SK-N-MC (cell line): ENCODE measurements around the gene TMEM255B.

Experiments used
- DNase-seq: peaks from one replicate; pipeline ENCODE4 v3.0.0-alpha.2; 2011; ENCODE audit warnings: low read depth, low spot score
- H3K27ac ChIP-seq: fragments of 200-600 bp; sonication (generic); 2 replicates; pipeline ENCODE4 v1.5.1; 2016; ENCODE audit warnings: mixed run types
- H3K36me3 ChIP-seq: fragments of 200-600 bp; sonication (generic); 2 replicates; pipeline ENCODE4 v1.6.1; 2017; ENCODE audit warnings: antibody characterized with exemption, low read length, mixed read lengths; ENCODE audit not compliant: insufficient read depth
- H3K4me3 ChIP-seq: fragments of 200-600 bp; sonication (generic); 2 replicates; pipeline ENCODE4 v1.5.1; 2016
- H3K9ac ChIP-seq: fragments of 200-600 bp; sonication (generic); 2 replicates; pipeline ENCODE4 v1.8.0; 2017; ENCODE audit warnings: mixed run types, mixed read lengths; ENCODE audit not compliant: insufficient read length
- H3K9me3 ChIP-seq: fragments of 200-600 bp; sonication (generic); 2 replicates; pipeline ENCODE4 v1.6.1; 2017; ENCODE audit warnings: low read depth, mild to moderate bottlenecking, antibody characterized with exemption, low read length, moderate library complexity, mixed read lengths
- EZH2 ChIP-seq: fragments of 200-600 bp; sonication (generic); IDR thresholded peaks from one replicate; pipeline ENCODE4 v1.6.1; 2017; ENCODE audit warnings: antibody characterized with exemption
- FOXP2 ChIP-seq: optimal IDR thresholded peaks from 2 replicates; pipeline ENCODE3; 2011; ENCODE audit warnings: mild to moderate bottlenecking, moderate library complexity; ENCODE audit not compliant: insufficient read depth; ENCODE audit errors: extremely low read length, control extremely low read depth
- POLR2AphosphoS5 ChIP-seq: IDR thresholded peaks from 2 replicates; pipeline ENCODE4 v1.6.1; 2012; ENCODE audit warnings: mild to moderate bottlenecking, low read depth, low read length, borderline replicate concordance

The TMEM255B gene

DNA sequence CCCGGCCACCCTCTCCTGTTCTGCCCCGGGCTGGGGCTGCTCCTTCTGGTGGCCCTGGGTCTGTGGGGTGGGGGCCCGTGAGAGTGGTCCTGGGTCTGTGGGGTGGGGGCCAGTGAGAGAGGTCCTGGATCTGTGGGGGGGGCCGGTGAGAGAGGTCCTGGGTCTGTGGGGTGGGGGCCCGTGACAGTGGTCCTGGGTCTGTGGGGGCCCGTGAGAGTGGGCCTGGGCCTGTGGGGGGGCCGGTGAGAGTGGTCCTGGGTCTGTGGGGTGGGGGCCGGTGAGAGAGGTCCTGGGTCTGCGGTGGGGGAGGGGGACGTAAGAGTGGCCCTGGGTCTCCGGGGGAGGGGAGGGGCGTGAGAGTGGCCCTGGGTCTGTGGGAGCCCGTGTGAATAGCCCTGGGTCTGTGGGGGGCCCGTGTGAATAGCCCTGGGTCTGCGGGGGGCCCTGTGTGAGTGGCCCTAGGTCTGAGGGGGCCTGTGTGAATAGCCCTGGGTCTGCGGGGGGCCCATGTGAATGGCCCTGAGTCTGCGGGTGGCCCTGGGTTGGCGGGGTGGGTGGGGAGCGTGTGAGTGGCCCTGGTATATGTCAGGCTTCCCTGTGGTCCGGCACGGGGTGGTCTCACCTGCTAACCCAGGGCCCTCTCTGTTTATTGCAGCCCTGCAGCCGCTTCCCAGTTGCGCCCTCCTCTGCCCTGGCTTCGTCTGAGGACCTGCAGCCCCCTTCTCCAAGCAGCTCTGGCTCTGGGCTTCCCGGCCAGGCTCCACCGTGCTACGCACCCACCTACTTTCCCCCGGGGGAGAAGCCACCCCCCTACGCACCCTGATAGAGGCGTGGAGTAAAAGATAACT is 52.3 kb downstream of the TMEM255B start:
- no peaks in the 10 kb centered on the region for H3K9me3 ChIP-seq
- no peak overlapping the region for H3K9ac ChIP-seq
- DNase-seq, result no peak
- TF ChIP-seq EZH2 (no peak), FOXP2 (no peak), POLR2AphosphoS5 (no peak)
- H3K27ac ChIP-seq, result no peak overlapping the region
- H3K36me3 ChIP-seq, result no peaks in the 10 kb centered on the region
- no peak overlapping the region for H3K4me3 ChIP-seq

GRCh38 chr13:113812178-113813040 is 53.4 kb downstream of the TMEM255B start:
- H3K36me3 ChIP-seq, result no peaks in the 10 kb centered on the region
- no peak overlapping the region for H3K9ac ChIP-seq
- H3K9me3 ChIP-seq, result no peaks in the 10 kb centered on the region
- TF ChIP-seq POLR2AphosphoS5, result no peak
- TF ChIP-seq FOXP2, result no peak
- TF ChIP-seq EZH2, result no peak
- H3K4me3 ChIP-seq, result no peak overlapping the region
- H3K27ac ChIP-seq, result no peak overlapping the region
- DNase-seq, result no peak

DNA sequence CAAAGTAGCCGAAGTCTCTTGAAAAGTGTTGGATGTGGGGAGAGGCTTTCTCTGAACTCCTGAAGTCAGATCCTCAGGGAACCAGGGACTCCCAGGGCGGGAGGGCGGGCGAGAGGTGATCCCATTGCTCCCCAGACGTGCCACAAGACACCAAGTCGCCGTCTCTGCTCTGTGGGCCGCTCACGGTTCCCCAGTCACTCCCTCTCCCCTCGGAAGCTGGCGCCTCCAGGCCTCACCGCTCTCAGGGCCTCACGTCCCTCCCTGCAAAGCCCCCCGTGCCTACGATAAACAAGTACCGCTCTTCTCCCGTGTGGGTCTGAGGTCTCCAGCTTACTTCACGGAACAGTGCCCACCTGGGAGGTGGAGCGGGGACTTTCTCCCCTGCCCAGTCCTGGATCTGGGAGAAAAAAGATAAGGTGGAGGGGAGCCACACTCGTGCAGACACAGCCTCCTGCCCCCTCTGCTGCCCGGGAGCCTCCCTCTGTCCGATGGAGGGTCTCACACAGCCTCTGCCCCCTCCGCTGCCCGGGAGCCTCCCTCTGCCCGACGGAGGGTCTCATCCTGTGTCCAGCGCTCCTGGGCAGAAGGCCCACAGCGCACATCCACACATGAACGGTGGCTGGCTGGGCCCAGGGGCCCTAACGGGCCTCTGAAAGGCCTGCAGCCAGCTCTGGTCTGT is 54.2 kb downstream of the TMEM255B start:
- Histone ChIP-seq H3K9ac (no peak overlapping the region), H3K9me3 (no peaks in the 10 kb centered on the region), H3K36me3 (no peaks in the 10 kb centered on the region), H3K4me3 (no peak overlapping the region), H3K27ac (no peak overlapping the region)
- no peak for DNase-seq
- no peak for TF ChIP-seq EZH2
- no peak for TF ChIP-seq POLR2AphosphoS5
- TF ChIP-seq FOXP2, result no peak

DNA sequence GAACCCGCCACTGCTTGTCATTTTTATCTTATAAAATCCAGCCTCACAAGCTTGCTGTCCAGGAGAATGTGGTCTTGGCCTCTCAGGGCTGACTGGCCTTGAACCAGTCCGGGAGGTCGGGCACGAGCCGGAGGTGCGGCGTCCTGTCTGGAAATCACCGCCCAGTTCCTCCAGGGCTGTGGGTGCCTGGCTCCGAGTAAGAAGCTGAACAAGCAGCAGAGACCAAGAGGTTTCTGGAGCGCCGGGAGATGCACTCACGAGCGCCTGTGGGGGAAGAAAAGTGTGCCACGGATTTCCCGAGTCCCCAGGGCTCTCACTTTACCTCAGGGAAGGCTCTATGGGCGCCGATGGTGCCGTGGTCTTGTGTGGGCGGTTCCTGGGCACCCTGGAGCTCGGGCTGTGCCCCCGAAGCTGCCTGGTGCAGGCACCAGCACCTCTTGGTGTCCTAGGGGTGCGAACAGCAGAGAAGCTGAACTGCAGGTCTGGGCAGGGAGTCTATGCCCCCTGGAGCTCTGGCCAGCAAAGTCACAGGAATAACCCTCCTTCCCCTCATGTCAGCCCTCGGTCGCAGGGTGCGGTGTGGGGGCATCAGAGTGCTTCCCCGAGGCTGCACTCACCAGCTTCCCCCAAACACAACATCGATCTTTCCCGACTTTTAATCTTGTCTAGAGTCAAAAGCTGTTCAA is 54.9 kb downstream of the TMEM255B start:
- no peak for TF ChIP-seq EZH2
- TF ChIP-seq FOXP2, result no peak
- TF ChIP-seq POLR2AphosphoS5, result no peak

DNA sequence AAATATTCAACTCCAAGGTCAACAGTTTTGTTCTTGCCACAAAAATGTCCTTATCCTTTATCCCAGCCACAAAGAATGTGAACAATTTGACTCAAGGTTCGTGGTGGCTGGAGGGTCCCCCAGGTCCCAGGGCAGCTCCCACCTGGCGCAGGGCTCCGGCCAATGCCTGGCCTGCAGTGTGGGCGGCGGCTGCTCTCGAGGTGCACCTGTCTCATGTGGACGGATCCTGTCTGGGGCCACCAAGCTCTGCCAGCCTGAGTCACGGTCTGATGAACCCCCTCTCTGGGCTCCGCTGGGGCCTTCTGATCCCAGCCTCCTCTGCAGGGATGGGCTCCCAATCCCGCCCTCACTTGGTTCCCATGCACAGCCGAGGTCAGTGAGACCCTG is 55.4 kb downstream of the TMEM255B start:
- no peak for DNase-seq
- Histone ChIP-seq H3K9ac (no peak overlapping the region), H3K9me3 (no peaks in the 10 kb centered on the region), H3K4me3 (no peak overlapping the region), H3K36me3 (no peaks in the 10 kb centered on the region), H3K27ac (no peak overlapping the region)
- TF ChIP-seq POLR2AphosphoS5 (no peak), FOXP2 (no peak), EZH2 (no peak)

More for the DNA sequence above, 54.9 kb downstream of the TMEM255B start:
- Histone ChIP-seq H3K9me3 (no peaks in the 10 kb centered on the region), H3K9ac (no peak overlapping the region), H3K27ac (no peak overlapping the region), H3K36me3 (no peaks in the 10 kb centered on the region), H3K4me3 (no peak overlapping the region)
- DNase-seq, result no peak

DNA sequence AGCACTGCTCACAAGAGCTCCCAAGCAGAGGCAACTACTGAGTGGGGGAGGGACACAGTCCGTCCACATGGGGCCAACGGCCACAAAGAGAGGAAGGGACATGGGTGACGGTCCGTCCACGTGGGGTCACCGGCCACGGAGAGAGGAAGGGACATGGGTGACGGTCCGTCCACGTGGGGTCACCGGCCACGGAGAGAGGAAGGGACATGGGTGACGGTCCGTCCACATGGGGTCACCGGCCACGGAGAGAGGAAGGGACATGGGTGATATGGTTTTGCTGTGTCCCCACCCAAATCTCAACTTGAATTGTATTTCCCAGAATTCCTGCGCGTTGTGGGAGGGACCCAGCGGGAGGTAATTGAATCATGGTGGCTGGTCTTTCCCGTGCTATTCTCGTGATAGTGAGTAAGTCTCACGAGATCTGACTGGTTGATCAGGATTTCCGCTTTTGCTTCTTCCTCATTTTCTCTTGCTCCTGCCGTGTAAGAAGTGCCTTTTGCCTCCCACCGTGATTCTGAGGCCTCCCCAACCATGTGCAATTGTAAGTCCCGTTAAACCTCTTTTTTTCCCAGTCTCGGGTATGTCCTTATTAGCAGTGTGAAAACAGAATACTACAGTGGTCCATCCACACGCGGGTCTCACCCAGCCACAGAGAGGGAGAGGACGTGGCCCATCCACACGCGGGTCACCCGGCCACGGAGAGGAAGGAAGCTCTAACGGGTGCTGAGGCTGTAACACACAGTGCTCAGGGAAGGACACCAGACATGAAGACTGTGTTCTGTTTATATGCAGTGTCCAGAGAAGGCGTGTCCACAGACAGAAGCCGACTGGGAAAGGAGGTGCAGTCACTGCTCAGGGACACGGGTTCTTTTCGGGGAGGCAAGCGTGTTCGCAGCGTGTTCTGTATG is 56.4 kb downstream of the TMEM255B start:
- Histone ChIP-seq H3K9ac (no peak overlapping the region), H3K36me3 (no peaks in the 10 kb centered on the region), H3K27ac (no peak overlapping the region)

More for the DNA sequence above, 56.4 kb downstream of the TMEM255B start:
- DNase-seq, result no peak
- TF ChIP-seq POLR2AphosphoS5 (no peak), FOXP2 (no peak), EZH2 (no peak)
- no peak overlapping the region for H3K4me3 ChIP-seq
- H3K9me3 ChIP-seq, result no peaks in the 10 kb centered on the region
